Sigmoid colon (tissue), 3 donors: ENCODE data around the gene ATP13A2.

ENCODE experiments used
- POLR2A ChIP-seq, 2 donors: fragments of 450-650 bp; IDR thresholded peaks; one replicate each; pipeline ENCODE4 v1.6.1; 2016; ENCODE audit warnings: antibody characterized with exemption in 2 of 2, mild to moderate bottlenecking in 2 of 2, moderate library complexity in 2 of 2
- TF ChIP-seq, protein P1 (sequence below), 4 experiments: fragments of 450-650 bp in 3 of 4; fragments of 200-600 bp in 1 of 4; IDR thresholded peaks; one replicate each; pipeline ENCODE4 v1.5.1; 2016 to 2019; ENCODE audit warnings: antibody characterized with exemption in 4 of 4, mild to moderate bottlenecking in 3 of 4, moderate library complexity in 2 of 4

DNA sequence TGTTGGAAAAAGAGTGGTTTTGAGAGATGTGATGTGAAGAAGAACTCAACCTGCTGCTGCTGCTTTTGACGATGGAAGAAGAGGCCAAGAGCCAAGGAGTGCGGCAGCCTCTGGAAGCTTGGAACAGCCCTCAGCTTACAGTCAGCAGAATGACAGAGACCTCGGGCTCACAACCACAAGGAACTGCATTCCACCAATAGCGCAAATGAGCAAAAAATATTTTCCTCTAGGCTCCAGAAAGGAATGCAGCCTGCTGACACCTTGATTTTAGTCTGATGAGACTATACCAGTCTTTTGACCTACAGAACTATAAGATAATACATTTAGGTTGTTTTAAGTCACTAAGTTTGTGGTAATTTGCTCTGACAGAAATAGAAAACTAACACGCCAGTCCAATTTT lies 31.9 kb upstream of the ATP13A2 start:
- TF ChIP-seq, protein P1, sequence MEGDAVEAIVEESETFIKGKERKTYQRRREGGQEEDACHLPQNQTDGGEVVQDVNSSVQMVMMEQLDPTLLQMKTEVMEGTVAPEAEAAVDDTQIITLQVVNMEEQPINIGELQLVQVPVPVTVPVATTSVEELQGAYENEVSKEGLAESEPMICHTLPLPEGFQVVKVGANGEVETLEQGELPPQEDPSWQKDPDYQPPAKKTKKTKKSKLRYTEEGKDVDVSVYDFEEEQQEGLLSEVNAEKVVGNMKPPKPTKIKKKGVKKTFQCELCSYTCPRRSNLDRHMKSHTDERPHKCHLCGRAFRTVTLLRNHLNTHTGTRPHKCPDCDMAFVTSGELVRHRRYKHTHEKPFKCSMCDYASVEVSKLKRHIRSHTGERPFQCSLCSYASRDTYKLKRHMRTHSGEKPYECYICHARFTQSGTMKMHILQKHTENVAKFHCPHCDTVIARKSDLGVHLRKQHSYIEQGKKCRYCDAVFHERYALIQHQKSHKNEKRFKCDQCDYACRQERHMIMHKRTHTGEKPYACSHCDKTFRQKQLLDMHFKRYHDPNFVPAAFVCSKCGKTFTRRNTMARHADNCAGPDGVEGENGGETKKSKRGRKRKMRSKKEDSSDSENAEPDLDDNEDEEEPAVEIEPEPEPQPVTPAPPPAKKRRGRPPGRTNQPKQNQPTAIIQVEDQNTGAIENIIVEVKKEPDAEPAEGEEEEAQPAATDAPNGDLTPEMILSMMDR (IDR thresholded peaks at IDR 0.05): no peak
- no peak for TF ChIP-seq POLR2A (IDR thresholded peaks at IDR 0.05)
